GM21390 (cell line): ENCODE measurements around the gene LHX8.
"Not testable (repeated sequence)": the region's sequence is repeated elsewhere in the genome, so short reads cannot be mapped to it uniquely, and the experiment has no call there.

Source experiments
- ATAC-seq: cut with Tn5 transposase; IDR thresholded peaks from one replicate; pipeline ENCODE4 v1.9.1; 2021; ENCODE audit not compliant: unreplicated experiment

LHX8 gene

GRCh38 chr1:75132812-75133619, 1.2 kb upstream of the LHX8 start:
- ATAC-seq = no peak

DNA sequence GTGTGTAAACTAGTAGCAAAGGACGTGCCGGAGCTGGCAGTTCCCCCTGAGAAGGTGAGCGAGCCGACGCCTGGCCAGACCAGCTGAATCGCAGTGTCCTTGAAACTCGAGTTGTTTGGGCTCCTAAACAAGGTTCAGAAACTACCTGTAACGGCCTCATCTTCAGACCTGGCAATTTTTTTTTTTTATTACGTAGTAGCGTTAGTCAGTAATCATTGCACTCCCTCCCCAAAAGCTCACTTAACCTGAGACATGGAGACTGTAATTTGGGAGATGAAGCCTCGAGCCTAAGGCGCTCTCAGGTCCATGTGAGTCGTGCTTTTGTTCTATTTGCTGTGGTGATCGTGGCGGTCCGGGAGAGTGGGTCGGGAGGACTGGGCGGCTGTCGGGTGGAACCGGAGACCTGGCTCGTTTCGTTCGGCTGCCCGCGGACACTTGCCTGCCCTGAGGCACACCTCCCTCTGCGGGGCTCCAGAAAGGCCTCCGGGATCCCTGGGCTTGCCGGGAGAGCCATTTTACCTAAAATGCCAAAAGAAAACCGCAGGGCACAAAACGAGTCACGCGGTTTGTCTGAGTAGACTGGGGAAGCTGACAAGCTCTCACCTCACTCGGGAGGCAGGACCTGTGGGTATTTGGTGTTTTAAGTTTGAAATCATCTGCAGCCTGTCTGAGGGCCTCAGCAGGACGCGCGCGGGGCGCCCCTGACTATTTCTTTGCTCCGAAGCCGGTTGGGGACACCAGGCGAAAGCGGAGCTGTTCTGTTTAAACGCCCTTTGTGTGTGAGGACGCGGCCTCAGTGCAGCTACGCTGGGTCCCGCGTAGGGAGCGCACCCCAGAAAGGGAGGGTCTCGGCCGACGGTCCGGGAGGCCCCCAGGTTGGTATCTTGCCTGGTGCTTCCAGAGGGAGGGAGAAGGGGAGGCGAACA, 722 bp downstream of the LHX8 start:
- ATAC-seq = no peak

DNA sequence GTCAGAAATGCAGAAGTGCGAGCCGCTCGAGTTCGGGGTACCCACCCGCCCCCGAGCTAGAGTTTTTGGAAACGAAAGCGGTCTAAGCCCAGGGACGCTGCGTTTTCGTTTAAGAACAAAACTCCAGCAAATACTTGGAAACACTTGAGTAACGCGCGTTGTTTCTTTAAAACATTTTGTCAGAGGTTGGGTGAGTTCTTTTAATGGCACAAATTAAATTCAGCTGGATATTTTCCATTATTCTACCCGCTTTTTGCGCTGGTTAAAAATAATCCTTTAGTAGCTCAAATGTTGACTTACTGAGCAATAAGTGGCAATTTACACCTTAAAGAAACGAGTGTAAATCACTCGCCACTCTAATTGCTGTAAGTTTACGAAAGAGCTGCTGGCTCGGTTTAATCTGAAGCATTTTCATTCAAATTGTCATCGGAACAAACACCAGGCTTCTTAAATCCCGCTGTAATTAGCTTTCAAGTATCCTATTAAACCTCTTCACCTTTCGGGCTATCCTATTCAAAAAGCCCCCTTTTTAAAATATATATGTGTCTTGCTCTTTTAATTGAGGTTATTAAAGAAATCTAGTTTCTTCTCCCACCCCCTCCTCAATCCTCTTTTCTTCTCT, 1.5 kb downstream of the LHX8 start:
- no peak for ATAC-seq

DNA sequence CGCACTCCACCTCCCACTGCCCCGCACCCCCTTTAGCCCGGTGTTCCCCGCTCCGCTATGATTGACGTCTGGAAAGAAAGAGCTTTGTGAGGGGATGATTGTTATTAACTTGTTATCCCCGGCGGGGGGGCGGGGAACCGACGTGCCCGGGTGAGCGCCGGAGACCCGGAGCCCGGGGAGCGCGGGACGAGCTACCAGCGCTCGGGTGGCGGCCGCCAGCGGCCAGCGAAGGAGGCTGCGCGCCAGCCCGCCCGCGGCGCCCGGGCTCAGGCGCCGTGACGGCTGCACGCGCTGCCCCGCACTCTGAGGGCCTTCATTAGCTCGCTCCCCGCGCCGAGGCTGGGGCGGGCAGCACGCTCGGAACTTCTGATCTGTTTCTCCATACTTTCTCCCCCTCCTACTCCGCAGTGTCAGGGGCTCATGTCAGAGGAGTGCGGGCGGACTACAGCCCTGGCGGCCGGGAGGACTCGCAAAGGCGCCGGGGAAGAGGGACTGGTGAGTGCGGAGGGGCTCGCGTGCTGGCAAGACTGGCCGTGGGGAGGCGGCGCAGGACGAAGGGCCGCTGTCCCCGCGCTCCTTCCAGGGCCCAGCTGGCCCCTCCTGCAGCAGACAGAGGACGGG, 2.1 kb downstream of the LHX8 start:
- ATAC-seq = no peak

DNA sequence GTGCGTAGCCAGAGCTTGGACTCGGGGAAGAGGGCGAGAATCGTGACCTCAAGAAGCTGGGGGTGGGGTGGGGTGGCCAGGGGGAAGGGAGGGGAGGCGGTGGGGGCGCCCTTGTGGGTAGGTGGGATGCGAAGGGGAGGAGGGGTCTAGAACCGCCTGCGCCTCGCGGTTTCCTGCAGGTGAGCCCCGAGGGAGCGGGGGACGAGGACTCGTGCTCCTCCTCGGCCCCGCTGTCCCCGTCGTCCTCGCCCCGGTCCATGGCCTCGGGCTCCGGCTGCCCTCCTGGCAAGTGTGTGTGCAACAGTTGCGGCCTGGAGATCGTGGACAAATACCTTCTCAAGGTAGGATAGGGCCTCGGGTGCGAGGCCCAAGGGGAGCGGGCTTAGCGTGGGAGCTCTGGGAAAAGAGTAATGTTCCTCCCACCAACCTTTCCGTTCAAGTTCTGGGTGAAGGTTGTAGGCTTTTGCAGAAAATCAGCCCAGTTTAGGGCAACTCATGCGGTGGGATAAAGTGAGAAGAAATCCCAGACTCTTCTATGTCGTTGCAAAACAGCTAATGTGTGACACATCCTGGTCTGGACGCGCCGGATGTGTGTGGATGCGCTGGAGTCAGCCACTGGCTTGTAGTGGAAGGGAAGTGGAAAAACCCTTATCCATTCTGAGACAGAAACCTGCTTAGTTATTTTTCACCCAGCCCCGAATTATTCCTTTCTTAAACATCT, 2.9 kb downstream of the LHX8 start:
- ATAC-seq = no peak

DNA sequence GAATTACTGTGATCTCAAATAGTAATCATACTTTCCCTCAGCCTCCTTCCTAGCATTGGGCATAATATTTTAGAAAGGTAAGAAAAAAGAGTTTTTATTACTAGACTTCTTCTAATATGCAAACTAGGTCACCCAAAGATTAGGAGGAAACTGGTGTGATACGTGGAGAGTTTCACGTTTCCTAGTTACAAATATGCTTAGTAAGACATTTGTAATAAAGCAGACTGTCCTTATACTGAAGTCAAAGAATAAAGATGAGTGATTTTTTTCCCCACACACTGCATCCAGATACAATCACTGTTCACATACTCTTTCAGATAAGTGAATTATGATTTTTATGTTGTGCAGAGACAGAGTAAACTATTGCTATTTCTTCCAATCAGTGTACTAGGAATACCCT, 17.9 kb downstream of the LHX8 start:
- ATAC-seq = no peak

DNA sequence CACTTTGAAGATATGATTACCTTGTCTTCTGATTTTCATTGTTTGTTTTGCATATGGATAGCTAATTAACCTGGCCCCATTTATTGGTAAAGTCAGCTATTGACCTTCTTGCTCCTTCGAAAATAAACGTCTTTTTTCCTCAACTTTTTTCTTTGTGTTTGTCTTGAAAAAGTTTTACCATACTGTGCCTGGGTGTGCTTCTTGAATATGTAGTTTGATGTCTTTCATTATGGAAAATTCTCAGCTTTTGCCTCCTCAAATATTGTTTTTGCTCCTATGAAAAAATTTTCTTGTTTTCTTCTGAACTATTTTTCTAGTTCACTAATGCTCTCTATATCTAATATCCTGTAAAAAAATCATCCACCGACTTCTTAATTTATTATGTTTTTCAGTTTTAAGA, 25.0 kb downstream of the LHX8 start:
- no peak for ATAC-seq

- no peak for ATAC-seq
Measured at GRCh38 chr1:75165264-75165663, 31.1 kb downstream of the LHX8 start.

GRCh38 chr1:75166821-75167220, 32.6 kb downstream of the LHX8 start:
- no peak for ATAC-seq

DNA sequence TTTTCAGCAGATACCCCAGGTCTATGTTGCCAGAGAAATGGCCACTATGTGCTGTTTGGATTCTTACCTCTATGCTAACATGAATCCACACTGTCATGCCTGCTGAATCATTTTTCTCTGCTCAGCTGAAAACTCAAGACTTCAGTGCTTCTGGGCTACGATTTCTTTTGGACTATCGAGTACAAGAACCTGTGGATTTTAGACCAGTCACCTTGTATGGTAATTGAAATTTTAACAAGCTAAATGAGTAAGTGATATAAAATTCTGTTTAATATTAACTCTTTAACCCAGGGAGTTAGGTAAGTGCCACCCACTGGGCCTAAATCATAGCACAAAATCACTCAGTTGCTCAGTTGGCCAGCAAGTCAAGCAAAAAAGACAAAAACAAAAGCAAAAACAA, 35.8 kb downstream of the LHX8 start:
- ATAC-seq = no peak

DNA sequence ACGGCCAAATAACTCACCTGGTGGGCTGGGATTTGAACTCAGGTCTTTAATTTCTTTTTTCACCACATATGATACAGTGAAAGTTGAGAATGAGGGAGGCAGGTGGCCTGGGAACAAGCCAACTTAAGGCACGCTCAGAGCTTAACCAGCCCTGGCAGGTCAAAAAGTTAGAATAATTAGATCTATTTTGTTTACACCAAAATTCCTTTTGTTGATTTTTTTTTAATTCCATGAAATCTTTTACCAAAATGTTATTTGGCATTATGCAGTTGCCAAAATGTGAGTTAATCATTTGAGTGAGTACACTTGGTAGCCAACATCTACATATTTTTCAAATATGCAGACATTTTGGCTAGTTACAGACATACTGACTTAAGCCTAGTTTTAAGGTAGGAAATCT, 36.8 kb downstream of the LHX8 start:
- ATAC-seq = no peak

GRCh38 chr1:75171876-75172275, 37.7 kb downstream of the LHX8 start:
- no peak for ATAC-seq

DNA sequence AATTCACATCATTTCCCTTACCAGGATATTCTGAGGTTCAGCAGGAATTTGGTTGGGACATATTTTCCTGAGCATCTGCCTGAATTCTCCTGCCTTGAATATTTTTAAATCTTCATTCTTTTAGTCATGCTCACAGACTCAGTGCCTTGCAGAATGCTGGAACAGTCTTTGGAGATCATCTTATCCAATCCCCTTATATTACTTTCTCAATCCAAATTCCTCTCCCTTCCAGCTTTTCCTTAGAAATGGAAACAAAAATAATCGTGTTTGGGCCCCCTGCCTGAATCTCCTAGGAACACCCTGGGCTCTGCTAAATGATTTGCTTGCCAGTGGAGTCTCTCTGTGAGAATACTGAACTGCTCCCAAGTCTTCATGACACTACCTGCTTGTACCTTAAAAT, 38.4 kb downstream of the LHX8 start:
- ATAC-seq = no peak

- ATAC-seq = no peak
Measured at GRCh38 chr1:75174031-75174760, 40.0 kb downstream of the LHX8 start.

- not testable (repeated sequence) for ATAC-seq
Measured at GRCh38 chr1:75181214-75181955, 47.2 kb downstream of the LHX8 start.

DNA sequence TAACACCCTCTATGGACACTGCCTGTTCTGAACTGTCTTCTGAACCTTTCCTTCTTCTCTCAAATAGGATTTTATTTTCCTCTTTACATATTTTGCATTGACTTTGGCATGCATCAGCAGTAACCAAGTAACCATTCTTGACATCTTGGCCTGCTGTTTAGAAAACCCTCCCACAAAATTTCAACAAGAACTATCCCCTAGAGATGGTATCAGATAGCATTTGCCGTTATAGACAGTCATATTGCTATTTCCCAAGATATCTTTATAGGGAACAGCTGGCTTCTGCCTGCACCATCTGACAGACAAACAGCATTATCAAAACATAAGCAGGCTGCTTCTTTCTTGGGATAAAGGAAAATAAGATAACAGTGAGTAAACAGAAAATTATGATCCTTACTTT, 54.7 kb downstream of the LHX8 start:
- no peak for ATAC-seq

DNA sequence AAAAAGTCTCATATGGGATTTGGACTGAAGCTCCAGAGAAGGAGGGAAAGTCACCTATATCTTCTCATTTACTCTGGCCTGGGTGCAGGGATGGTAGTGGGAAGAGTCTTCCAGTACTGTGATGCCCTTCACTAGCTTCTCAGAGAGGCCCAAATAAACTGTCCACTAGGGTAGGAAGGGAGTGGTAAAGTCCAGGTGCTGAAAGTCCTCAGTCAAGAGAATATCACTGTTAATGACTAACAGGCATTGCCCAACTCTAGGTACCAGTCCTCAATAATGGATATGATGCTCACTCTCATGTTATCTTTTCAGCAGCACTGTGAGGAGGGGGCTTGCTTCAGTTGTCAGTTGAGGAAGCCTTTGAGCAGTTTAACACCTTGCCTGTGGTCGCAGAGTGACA, 64.0 kb downstream of the LHX8 start:
- no peak for ATAC-seq

GRCh38 chr1:75198761-75199160, 64.6 kb downstream of the LHX8 start:
- no peak for ATAC-seq

GRCh38 chr1:75202751-75203150, 68.6 kb downstream of the LHX8 start:
- ATAC-seq = no peak
